HEK293T (cell line): Measurements from ENCODE around the gene NDUFB11.

Experiments
- ARNT ChIP-seq: fragments of 450-650 bp; IDR thresholded peaks from 2 replicates; pipeline ENCODE4 v1.6.1; 2017; ENCODE audit warnings: mild to moderate bottlenecking
- BHLHE40 ChIP-seq: fragments of 450-650 bp; IDR thresholded peaks from 2 replicates; pipeline ENCODE4 v1.6.1; 2016; ENCODE audit warnings: mild to moderate bottlenecking, moderate library complexity, borderline replicate concordance
- ELF4 ChIP-seq: fragments of 450-650 bp; IDR thresholded peaks from 2 replicates; pipeline ENCODE4 v1.6.1; 2017; ENCODE audit warnings: antibody characterized with exemption
- FOXA1 ChIP-seq: fragments of 450-650 bp; IDR thresholded peaks from 2 replicates; pipeline ENCODE4 v1.6.1; 2016; ENCODE audit warnings: mild to moderate bottlenecking
- FOXK2 ChIP-seq: fragments of 450-650 bp; IDR thresholded peaks from 2 replicates; pipeline ENCODE4 v1.6.1; 2016; ENCODE audit warnings: mild to moderate bottlenecking
- FOXM1 ChIP-seq: fragments of 450-650 bp; IDR thresholded peaks from 2 replicates; pipeline ENCODE4 v1.6.1; 2017; ENCODE audit warnings: mild to moderate bottlenecking, borderline replicate concordance
- L3MBTL2 ChIP-seq: fragments of 450-650 bp; conservative IDR thresholded peaks from 2 replicates; pipeline ENCODE4 v1.6.1; 2016; ENCODE audit warnings: mild to moderate bottlenecking
- LEF1 ChIP-seq: fragments of 450-650 bp; IDR thresholded peaks from 2 replicates; pipeline ENCODE4 v1.6.1; 2017; ENCODE audit warnings: mild to moderate bottlenecking, borderline replicate concordance
- NFRKB ChIP-seq: fragments of 450-650 bp; IDR thresholded peaks from 2 replicates; pipeline ENCODE4 v1.6.1; 2016; ENCODE audit warnings: mild to moderate bottlenecking, moderate library complexity
- SP1 ChIP-seq: fragments of 450-650 bp; IDR thresholded peaks from 2 replicates; pipeline ENCODE4 v1.6.1; 2017
- SUZ12 ChIP-seq: fragments of 450-650 bp; IDR thresholded peaks from 2 replicates; pipeline ENCODE4 v1.6.1; 2016; ENCODE audit warnings: mild to moderate bottlenecking
- TARDBP ChIP-seq: fragments of 450-650 bp; IDR thresholded peaks from 2 replicates; pipeline ENCODE4 v1.6.1; 2016
- ZNF384 ChIP-seq: fragments of 450-650 bp; IDR thresholded peaks from 2 replicates; pipeline ENCODE4 v1.6.1; 2016

- no peak for TF ChIP-seq L3MBTL2
- no peak for TF ChIP-seq SUZ12
- TF ChIP-seq TARDBP: no peak
- TF ChIP-seq LEF1: no peak
- no peak for TF ChIP-seq SP1
- no peak for TF ChIP-seq FOXM1
- TF ChIP-seq BHLHE40: no peak
- TF ChIP-seq ZNF384: no peak
- no peak for TF ChIP-seq NFRKB
- no peak for TF ChIP-seq ARNT
- no peak for TF ChIP-seq FOXK2
- no peak for TF ChIP-seq ELF4
- no peak for TF ChIP-seq FOXA1
These were observed 50.6 kb downstream of the NDUFB11 start for GRCh38 chrX:47093860-47094259.
